ENCODE data around the gene CSNK1G1.

The CSNK1G1 gene

DNA sequence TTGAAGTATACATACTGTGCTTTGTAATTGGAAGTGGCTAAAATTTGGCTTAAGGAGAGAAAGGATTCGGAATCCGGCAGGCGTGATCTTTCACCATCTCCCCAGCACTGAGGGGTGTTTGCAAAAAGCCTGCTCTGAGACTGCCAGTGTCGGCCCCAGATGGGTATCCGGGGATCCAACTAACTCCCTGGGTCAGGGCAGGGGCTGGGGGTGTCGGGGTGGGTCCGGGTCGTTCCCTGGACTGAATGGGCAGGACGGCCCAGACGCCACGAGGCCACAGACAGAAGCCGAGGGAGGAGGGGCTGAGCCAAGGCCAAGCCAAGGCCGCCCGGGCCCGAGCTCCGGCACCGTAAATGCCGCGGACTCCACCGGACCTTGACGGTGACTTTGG is 193.5 kb downstream of the CSNK1G1 start:
- H3K4me1 ChIP-seq (ENCODE audit: low read length): peaks cover 25% of the 10 kb centered on the region
- no peaks in the 10 kb centered on the region for H3K9me2 ChIP-seq (replicated peaks; ENCODE audit: insufficient read depth, low read length)
- peaks cover 17% of the 10 kb centered on the region for H3K36me3 ChIP-seq (replicated peaks; ENCODE audit: insufficient read depth, low read length)
- DNase-seq: no peak
- peak overlapping the region; percentile 83 for H3K4me2 ChIP-seq (ENCODE audit: low read depth, low read length)
- H4K20me1 ChIP-seq (ENCODE audit: insufficient read depth, low read length): peaks cover 11% of the 10 kb centered on the region
- no peaks in the 10 kb centered on the region for H3K9me3 ChIP-seq (replicated peaks; ENCODE audit: insufficient read depth, low read length)
- peak overlapping the region; percentile 75 for H3K4me3 ChIP-seq (ENCODE audit: low read length)
- peak overlapping the region; percentile 73 for H3K27ac ChIP-seq (ENCODE audit: low read length)
- TF ChIP-seq, protein P1, sequence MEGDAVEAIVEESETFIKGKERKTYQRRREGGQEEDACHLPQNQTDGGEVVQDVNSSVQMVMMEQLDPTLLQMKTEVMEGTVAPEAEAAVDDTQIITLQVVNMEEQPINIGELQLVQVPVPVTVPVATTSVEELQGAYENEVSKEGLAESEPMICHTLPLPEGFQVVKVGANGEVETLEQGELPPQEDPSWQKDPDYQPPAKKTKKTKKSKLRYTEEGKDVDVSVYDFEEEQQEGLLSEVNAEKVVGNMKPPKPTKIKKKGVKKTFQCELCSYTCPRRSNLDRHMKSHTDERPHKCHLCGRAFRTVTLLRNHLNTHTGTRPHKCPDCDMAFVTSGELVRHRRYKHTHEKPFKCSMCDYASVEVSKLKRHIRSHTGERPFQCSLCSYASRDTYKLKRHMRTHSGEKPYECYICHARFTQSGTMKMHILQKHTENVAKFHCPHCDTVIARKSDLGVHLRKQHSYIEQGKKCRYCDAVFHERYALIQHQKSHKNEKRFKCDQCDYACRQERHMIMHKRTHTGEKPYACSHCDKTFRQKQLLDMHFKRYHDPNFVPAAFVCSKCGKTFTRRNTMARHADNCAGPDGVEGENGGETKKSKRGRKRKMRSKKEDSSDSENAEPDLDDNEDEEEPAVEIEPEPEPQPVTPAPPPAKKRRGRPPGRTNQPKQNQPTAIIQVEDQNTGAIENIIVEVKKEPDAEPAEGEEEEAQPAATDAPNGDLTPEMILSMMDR (IDR thresholded peaks at IDR 0.05; ENCODE audit: low read length): no peak
- TF ChIP-seq EZH2 (optimal IDR thresholded peaks at IDR 0.05; ENCODE audit: low read depth, low read length) (no peak), EZH2phosphoT487 (IDR thresholded peaks at IDR 0.05; ENCODE audit: low read length) (no peak)
- no peaks in the 10 kb centered on the region for H3K27me3 ChIP-seq (replicated peaks; ENCODE audit: insufficient read depth, low read length)
- H3K9ac ChIP-seq (ENCODE audit: low read length): peak overlapping the region; percentile 86
- H3K79me2 ChIP-seq (ENCODE audit: low read length): peaks cover 53% of the 10 kb centered on the region
- 0 out of 2 replicates have a peak overlapping the region, but pooled peaks have one; percentile 29 for H2AFZ ChIP-seq (ENCODE audit: low read length)
- peaks cover 31% of the 10 kb centered on the region for H3F3A ChIP-seq (ENCODE audit: insufficient read depth, low read length)

DNA sequence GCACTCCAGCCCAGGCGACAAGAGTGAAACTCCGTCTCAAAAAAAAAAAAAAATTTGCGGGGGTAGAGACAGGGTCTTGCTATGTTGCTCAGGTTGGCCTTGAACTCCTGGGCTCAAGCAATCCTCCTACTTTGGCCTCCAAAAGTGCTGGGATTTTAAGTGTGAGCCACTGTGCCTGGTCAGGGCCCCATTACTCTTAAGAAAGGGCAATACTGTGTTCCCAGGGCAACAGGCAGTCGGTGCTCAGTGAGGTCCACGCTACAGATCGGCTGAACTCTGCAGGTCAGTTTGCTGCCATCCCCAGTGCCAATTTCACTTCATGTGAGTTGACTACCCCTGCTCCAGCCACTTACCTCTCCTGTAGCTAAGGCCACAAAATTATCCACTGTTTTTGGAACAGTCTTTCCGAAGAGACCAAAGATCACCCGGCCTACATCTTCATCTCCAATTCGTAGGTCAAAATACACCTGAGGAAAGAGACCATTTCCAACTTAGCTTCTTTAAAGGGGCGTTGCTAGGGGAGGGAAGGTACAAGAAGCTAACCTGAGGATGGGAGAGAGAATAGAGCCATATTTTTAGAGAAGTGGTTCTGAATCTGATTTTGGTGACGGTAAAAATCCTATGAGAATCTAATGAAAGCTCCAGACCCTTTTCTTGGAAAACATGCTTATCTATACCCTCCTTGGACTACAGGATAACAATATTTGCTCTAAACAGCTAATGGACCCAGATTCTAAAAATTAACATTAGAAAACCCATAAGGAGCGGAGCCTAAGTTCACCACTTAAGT is 194.1 kb downstream of the CSNK1G1 start:
- Histone ChIP-seq H3K4me2 (ENCODE audit: low read depth, low read length) (peak overlapping the region; percentile 83), H3K9ac (ENCODE audit: low read length) (peak overlapping the region; percentile 86), H4K20me1 (ENCODE audit: insufficient read depth, low read length) (peaks cover 14% of the 10 kb centered on the region), H3K27me3 (replicated peaks; ENCODE audit: insufficient read depth, low read length) (no peaks in the 10 kb centered on the region), H3K4me3 (ENCODE audit: low read length) (peak overlapping the region; percentile 75), H3K27ac (ENCODE audit: low read length) (peak overlapping the region; percentile 73), H3F3A (ENCODE audit: insufficient read depth, low read length) (peaks cover 37% of the 10 kb centered on the region), H3K79me2 (ENCODE audit: low read length) (peaks cover 59% of the 10 kb centered on the region), H3K4me1 (ENCODE audit: low read length) (peaks cover 24% of the 10 kb centered on the region), H3K9me3 (replicated peaks; ENCODE audit: insufficient read depth, low read length) (no peaks in the 10 kb centered on the region), H3K36me3 (replicated peaks; ENCODE audit: insufficient read depth, low read length) (peaks cover 23% of the 10 kb centered on the region), H3K9me2 (replicated peaks; ENCODE audit: insufficient read depth, low read length) (no peaks in the 10 kb centered on the region), H2AFZ (ENCODE audit: low read length) (no peak overlapping the region)
- TF ChIP-seq EZH2 (optimal IDR thresholded peaks at IDR 0.05; ENCODE audit: low read depth, low read length) (no peak), EZH2phosphoT487 (IDR thresholded peaks at IDR 0.05; ENCODE audit: low read length) (no peak)
- TF ChIP-seq, protein P1 (IDR thresholded peaks at IDR 0.05; ENCODE audit: low read length): no peak
- DNase-seq: peak; percentile 10

DNA sequence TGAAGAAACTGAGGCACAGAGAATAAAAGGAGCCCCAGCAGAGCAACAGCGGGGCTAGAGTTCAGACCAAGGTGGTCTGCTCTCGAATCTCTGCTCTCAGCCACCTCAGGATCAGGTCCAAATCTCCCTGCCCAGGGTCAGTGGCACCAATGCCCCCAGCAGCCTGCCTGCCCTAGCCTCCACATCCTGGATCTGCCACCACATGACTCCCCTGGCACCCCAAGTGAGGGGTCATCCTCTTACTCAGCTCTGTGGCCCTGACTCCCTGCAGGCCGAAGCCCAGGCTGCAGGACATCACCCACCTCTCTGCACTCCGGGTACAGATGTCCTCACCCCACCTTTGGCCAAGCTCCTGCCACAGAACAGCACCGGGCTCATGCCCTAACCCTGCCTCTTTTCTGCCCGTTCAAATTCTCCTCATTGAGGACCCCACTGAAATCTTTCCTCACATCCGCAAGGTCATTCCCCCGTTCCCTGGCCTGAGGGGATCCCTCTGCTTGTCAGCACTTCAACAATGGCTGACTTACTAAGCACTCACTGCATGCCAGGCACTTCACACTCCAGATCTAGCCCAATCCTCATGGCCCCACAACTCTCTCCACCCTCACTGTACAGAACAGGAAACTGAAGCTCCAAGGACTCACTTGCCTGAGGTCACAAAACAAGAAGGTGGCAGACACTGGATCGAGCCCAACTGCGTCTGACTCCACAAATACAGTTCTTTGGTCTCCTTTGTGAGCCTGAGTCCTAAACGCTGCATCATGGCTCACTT is 197.4 kb downstream of the CSNK1G1 start:
- peaks cover 15% of the 10 kb centered on the region for H4K20me1 ChIP-seq (ENCODE audit: insufficient read depth, low read length)
- no peak overlapping the region for H3K27ac ChIP-seq (ENCODE audit: low read length)
- peaks cover 23% of the 10 kb centered on the region for H3K36me3 ChIP-seq (replicated peaks; ENCODE audit: insufficient read depth, low read length)
- peaks cover 61% of the 10 kb centered on the region for H3F3A ChIP-seq (ENCODE audit: insufficient read depth, low read length)
- TF ChIP-seq, protein P1 (IDR thresholded peaks at IDR 0.05; ENCODE audit: low read length): no peak
- TF ChIP-seq EZH2 (optimal IDR thresholded peaks at IDR 0.05; ENCODE audit: low read depth, low read length) (no peak), EZH2phosphoT487 (IDR thresholded peaks at IDR 0.05; ENCODE audit: low read length) (no peak)
- no peaks in the 10 kb centered on the region for H3K27me3 ChIP-seq (replicated peaks; ENCODE audit: insufficient read depth, low read length)
- H3K9me3 ChIP-seq (replicated peaks; ENCODE audit: insufficient read depth, low read length): no peaks in the 10 kb centered on the region
- H3K9me2 ChIP-seq (replicated peaks; ENCODE audit: insufficient read depth, low read length): no peaks in the 10 kb centered on the region
- no peak for DNase-seq
- H3K4me3 ChIP-seq (ENCODE audit: low read length): no peak overlapping the region
- H3K9ac ChIP-seq (ENCODE audit: low read length): no peak overlapping the region
- no peak overlapping the region for H2AFZ ChIP-seq (ENCODE audit: low read length)
- H3K4me1 ChIP-seq (ENCODE audit: low read length): peaks cover 15% of the 10 kb centered on the region
- H3K4me2 ChIP-seq (ENCODE audit: low read depth, low read length): no peak overlapping the region
- H3K79me2 ChIP-seq (ENCODE audit: low read length): peaks cover 68% of the 10 kb centered on the region
